NCI-H1105 (cell line): ENCODE measurements around the gene PWP2.
"Not testable (repeated sequence)": the region's sequence is repeated elsewhere in the genome, so short reads cannot be mapped to it uniquely, and the experiment has no call there.

Experiments
- DNase-seq: peaks from one replicate; lab custom pipeline; 2025; lab: John Stamatoyannopoulos, UW

The PWP2 gene

DNA sequence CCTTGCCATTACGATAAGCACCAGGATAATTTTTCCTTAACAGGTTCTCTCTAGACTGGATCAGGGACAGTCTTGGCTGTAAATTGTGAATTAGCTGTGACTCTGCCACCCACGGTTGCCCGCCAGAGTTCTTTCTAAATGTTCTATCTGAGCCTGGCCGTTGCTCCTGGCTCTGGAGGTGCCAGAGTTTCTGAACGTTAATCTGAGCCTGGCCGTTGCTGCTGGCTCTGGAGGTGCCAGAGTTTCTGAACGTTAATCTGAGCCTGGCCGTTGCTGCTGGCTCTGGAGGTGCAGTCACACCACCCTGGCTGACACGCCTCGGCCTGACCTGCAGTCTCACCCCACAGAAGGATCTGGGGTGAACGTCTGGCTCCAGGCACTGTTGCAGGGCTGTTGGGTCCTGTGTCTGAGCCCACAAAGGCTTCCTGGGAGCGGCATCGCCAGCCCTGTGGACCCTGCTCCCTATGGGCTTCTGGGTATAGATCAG is 56.0 kb downstream of the PWP2 start:
- DNase-seq: not testable (repeated sequence)

DNA sequence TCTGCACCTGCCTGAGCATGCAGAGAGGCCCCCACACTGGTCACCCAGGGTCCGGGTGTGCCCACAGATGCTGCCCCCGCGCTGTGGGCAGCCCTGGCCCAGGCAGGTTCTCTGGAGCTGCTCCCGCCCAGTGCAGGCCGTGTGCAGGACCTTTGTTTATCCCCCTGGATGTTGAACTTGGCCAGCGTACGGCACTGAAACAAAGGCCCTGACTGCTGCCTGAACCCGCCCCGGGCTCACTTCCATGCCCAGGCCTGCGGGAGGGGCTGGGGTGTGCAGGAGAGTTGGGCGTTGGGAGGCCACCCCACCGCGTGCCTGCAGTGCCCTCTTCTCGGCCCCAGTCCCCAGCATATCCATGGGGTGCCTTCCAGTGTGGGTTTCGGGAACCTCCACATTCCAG is 58.7 kb downstream of the PWP2 start:
- DNase-seq: not testable (repeated sequence)

DNA sequence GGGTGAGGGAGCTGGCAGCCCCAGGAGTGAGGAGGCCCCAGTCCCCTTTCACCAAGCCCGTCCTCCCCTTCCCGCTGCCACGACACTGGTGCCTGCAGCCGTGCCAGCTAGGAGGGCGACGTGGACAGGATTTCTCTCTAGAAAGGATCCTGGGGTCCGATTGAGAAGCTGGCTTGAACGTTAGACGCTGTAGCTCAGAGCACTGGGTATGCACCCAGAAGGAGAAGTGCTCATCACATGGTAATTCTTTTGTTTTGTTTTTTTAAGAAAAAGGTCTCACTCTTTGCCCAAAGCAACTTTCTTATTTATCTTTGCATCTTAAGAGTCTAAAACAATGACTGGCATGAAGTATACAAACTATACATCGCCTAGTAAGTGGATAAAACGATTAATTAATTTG is 60.3 kb downstream of the PWP2 start:
- not testable (repeated sequence) for DNase-seq

DNA sequence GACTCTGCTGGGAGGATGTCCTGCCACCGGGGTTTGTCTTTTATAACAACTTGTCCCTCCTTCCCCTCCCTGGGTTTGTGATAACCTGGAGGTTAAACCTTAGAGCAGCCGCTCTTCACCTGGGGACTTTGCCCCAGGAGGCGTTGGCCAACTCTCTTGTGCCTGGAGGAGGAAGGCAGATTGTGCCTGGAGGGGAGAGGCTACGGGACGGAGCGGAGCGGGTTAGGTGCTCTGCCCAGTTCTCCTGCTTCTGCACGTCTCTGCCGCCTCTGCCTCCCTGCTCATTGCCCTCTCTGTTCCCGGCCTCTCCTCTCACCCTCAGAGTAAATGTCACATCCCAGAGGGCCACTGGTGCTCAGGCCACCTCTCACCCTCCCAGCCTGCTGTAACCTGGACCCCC is 63.1 kb downstream of the PWP2 start:
- not testable (repeated sequence) for DNase-seq

DNA sequence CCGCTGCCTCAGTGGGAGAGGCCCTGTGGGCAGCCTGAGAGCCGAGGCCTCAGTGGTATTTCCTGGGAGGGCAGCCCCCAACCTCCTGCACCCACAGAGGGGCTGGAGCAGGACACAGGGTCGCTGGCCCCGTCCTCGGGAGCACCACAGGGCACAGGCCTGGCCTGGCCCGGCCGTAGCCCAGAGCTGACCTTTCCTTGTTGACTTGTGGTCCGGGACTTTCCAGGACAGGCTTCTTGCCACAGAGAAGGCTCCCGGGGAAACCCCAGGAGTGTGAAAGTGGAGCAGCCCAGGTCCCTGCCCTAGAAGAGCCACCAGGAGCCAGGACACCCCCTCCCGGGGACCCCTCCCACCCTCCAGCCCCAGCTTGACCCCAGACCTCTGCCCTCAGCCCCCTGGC is 63.7 kb downstream of the PWP2 start:
- not testable (repeated sequence) for DNase-seq

DNA sequence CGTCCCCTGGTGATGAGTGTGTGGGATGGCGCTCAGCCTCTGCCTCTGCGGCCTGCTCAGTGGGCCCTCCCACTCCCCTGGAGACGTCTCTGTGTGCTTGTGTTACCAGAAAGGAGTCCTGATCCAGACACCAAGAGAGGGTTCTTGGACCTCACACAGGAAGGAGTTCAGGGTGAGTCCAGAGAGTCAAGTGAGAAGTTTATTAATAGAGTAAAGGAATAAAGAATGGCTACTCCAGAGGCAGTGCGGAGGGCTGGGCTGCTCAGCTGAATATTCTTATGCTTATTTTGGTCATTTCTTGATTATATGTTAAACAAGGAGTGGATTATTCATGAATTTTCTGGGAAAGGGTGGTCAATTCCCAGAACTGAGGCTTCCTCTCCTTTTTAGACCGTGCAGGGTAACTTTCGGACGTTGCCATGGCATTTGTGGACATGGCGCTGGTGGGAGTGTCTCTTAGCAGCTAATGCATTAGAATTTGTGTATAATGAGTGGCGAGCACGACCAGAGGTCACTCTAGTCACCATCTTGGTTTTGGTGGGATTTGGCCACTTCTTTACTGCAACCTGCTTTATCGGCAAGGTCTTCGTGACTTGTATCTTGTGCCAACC is 64.9 kb downstream of the PWP2 start:
- not testable (repeated sequence) for DNase-seq

DNA sequence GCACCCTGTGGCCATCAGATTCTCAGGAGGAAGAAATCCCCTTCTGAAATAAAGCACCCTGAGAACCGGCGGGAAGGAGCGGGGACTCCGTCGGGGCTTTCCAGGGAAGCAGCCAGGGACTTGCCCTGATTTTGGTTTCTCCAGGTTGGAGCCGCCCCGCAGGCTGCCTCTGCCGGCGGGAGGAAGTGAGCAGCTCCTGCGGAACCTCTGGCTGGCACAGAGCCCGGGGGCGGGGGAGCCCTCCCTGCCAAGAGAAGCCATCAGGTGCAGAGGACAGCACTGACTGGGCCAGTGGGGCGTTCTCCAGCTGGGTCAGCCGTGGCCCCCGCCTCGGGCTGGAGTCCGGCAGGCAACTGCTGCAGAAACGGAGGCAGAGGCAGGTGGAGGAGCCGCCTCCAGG is 65.5 kb downstream of the PWP2 start:
- DNase-seq: not testable (repeated sequence)

DNA sequence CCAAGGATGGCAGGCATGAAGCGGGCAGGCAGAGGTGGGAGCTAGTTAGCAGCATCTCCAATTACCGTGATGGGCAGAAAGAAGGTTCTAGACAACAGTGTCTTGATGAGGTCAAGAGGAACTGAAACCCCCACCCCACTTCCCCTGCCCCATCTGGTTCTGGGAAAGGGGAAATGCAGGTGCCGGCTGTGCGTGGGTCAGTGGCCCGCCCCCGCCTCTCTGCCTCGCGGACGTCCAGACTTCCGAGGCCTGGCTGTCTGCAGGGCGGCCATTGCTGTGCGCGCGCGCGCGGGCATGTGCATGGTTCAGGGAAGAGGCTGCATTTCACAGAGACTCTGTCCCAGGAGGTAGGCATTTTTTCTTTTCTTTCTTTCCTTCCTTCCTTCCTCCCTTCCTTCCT is 68.0 kb downstream of the PWP2 start:
- DNase-seq: not testable (repeated sequence)

DNA sequence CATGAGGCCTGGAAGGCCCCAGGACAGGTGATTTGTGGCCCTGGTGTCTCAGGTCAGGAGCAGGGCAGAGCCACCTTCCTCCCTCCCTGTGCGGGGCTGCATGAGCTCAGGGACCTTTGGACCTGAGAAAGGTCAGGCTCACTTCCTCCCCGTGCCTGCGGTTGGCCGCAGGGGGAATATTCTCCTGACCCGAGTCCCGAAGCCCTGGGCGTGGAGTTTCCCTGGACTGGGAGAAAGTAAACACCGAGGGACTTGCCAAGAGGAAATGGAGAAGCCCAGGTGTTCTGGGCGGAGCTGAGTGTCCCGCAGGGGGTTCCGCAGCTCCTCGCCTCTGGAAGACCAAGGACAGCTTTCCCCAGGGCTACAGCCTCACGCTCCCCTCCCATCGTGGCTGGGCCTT is 68.9 kb downstream of the PWP2 start:
- DNase-seq: not testable (repeated sequence)
